Esophagus squamous epithelium (tissue), 4 donors: ENCODE measurements around the gene PIMREG.

ENCODE experiments used
- POLR2A ChIP-seq, 4 donors: fragments of 450-650 bp; IDR thresholded peaks; one replicate each; pipeline ENCODE4 v1.6.1; 2017; ENCODE audit warnings: antibody characterized with exemption in 4 of 4, mild to moderate bottlenecking in 4 of 4, moderate library complexity in 3 of 4
- TF ChIP-seq, protein P1 (sequence below), 6 experiments: fragments of 450-650 bp in 4 of 6; fragments of 200-600 bp in 2 of 6; sonication (generic) in 2 of 6; IDR thresholded peaks; one replicate each; pipeline ENCODE4 v1.5.1; 2016 to 2019; ENCODE audit warnings: antibody characterized with exemption in 6 of 6, mild to moderate bottlenecking in 4 of 6, moderate library complexity in 4 of 6

GRCh38 chr17:6464446-6465041 lies 20.3 kb downstream of the PIMREG start:
- no peak for TF ChIP-seq POLR2A (IDR thresholded peaks at IDR 0.05)
- TF ChIP-seq, protein P1, sequence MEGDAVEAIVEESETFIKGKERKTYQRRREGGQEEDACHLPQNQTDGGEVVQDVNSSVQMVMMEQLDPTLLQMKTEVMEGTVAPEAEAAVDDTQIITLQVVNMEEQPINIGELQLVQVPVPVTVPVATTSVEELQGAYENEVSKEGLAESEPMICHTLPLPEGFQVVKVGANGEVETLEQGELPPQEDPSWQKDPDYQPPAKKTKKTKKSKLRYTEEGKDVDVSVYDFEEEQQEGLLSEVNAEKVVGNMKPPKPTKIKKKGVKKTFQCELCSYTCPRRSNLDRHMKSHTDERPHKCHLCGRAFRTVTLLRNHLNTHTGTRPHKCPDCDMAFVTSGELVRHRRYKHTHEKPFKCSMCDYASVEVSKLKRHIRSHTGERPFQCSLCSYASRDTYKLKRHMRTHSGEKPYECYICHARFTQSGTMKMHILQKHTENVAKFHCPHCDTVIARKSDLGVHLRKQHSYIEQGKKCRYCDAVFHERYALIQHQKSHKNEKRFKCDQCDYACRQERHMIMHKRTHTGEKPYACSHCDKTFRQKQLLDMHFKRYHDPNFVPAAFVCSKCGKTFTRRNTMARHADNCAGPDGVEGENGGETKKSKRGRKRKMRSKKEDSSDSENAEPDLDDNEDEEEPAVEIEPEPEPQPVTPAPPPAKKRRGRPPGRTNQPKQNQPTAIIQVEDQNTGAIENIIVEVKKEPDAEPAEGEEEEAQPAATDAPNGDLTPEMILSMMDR (IDR thresholded peaks at IDR 0.05), result no peak
